A673 (cell line): ENCODE measurements around the gene EFNA5.

ENCODE experiments used
- CTCF ChIP-seq: fragments of 300-800, 200-600 bp; sonication (generic); conservative IDR thresholded peaks from 2 replicates; pipeline ENCODE4 v1.5.1; 2017; ENCODE audit warnings: low read depth, mild to moderate bottlenecking, antibody characterized with exemption, low read length, moderate library complexity, mixed read lengths
- EZH2 ChIP-seq: fragments of 200-600 bp; sonication (generic); IDR thresholded peaks from 2 replicates; pipeline ENCODE4 v1.6.1; 2017; ENCODE audit warnings: borderline replicate concordance, low read depth, mild to moderate bottlenecking, mixed read lengths, antibody characterized with exemption, low read length; ENCODE audit not compliant: poor library complexity, severe bottlenecking

- no peak for TF ChIP-seq CTCF
- TF ChIP-seq EZH2, result no peak
These were observed 211.1 kb downstream of the EFNA5 start for GRCh38 chr5:107459605-107460004.
